Measurements from ENCODE around the gene BTNL8.

BTNL8 gene

DNA sequence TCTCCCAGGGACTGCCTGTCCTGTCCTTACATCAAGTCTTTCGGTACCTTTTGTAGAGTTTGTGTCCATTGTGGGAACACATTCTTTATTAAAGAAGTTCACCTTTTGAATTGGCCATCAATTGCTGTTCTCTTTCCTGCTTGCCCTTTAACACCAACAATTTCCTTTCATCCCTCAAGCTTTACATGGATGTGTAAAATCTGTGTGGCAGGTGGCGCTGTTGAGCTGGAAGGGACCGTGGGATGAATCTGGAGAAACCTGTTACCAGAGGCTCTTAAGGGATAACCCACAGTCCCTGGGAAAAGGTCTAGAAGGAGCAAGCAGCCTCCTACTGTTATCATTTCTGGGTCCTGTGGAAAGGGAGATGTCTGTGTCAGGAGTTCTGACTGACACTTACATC lies 30.0 kb upstream of the BTNL8 start:
- TF ChIP-seq, protein P1, sequence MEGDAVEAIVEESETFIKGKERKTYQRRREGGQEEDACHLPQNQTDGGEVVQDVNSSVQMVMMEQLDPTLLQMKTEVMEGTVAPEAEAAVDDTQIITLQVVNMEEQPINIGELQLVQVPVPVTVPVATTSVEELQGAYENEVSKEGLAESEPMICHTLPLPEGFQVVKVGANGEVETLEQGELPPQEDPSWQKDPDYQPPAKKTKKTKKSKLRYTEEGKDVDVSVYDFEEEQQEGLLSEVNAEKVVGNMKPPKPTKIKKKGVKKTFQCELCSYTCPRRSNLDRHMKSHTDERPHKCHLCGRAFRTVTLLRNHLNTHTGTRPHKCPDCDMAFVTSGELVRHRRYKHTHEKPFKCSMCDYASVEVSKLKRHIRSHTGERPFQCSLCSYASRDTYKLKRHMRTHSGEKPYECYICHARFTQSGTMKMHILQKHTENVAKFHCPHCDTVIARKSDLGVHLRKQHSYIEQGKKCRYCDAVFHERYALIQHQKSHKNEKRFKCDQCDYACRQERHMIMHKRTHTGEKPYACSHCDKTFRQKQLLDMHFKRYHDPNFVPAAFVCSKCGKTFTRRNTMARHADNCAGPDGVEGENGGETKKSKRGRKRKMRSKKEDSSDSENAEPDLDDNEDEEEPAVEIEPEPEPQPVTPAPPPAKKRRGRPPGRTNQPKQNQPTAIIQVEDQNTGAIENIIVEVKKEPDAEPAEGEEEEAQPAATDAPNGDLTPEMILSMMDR (IDR thresholded peaks at IDR 0.05; ENCODE audit: low read depth, low read length, missing control alignments): peak; percentile 75
- no peak overlapping the region for H3K4me3 ChIP-seq (ENCODE audit: low read depth, low read length)
- DNase-seq (ENCODE audit: low read depth): peak; percentile 41

DNA sequence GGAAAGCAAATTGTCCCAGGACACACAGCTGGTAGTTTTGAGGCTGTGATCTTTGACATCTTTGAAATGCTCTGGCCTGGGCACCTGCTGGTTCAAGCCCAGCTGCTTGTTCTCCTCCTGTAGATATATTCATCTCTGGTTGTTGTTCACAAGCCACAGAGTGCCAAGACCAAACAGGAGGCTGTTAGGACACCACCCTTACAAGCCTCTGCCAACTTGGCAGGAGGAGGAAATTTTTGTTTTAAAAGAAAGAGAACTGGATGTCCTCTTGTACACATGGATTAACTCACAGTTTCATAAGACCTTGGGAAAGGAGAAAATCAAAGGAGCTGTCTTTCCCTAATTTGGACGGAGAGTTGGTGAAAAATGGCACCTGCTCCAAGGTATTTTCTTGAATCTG lies 29.4 kb upstream of the BTNL8 start:
- DNase-seq (ENCODE audit: low read depth): no peak
- TF ChIP-seq, protein P1 (IDR thresholded peaks at IDR 0.05; ENCODE audit: low read depth, low read length, missing control alignments): no peak
- H3K4me3 ChIP-seq (ENCODE audit: low read depth, low read length): no peak overlapping the region

DNA sequence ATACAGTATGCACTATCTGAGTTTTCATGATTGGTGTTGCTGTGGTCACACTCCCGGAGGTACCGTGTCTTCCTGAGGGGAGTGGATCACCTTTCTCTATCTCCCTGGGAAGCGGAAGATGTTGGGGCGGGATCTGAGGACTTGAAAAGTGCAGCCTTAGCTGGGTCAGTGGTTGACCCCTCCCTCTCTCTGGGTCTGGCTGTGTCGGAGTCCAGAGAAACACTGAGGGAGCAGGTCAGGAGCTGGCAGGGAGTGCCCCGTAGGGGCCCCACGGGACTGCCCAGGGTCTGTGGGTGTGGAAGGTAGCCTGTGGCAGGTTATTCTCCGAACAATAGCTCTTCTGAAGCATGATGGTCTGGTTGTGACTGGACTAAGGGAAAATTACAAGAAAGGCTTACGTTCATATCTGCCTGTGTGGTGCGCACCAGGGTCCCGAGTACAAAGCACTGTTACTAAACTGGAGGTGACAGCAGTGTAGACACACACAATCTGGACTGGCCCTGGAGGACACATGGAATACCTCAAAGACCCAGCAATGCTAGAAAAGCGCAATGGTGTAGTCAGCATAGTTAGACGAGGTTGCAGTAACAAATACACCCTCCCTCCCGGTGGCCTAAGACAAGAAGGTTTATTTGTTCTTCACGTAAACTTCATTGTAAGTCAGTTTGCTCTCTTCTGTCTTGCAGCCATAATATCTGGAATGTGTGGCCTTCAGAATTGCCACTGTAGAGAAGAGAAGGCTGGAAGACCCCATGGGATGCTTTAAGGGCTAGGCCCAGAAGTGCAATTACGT lies 28.5 kb upstream of the BTNL8 start:
- H3K4me3 ChIP-seq (ENCODE audit: low read depth, low read length): no peak overlapping the region
- TF ChIP-seq, protein P1 (IDR thresholded peaks at IDR 0.05; ENCODE audit: low read depth, low read length, missing control alignments): no peak
- no peak for DNase-seq (ENCODE audit: low read depth)

DNA sequence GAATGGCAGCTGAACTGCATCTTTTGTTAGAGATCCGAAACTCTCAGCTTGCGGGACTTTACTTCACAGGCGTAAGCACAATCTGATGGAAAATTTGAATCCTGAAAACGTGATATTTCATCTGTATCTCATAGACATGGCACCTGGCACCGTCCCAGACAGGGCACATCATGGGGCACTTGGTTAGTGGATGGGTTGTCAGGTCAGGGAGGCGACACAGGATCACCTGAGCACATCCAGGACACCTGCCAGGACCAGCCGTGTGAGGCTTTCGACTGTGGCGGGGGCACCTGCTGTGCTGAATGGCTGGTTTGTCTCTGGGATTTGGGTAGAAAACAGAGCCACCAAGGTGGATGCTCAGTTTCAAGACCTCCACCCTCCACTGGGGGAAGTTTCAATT lies 26.5 kb upstream of the BTNL8 start:
- no peak overlapping the region for H3K4me3 ChIP-seq (ENCODE audit: low read depth, low read length)
- DNase-seq (ENCODE audit: low read depth): no peak
- TF ChIP-seq, protein P1 (IDR thresholded peaks at IDR 0.05; ENCODE audit: low read depth, low read length, missing control alignments): no peak

DNA sequence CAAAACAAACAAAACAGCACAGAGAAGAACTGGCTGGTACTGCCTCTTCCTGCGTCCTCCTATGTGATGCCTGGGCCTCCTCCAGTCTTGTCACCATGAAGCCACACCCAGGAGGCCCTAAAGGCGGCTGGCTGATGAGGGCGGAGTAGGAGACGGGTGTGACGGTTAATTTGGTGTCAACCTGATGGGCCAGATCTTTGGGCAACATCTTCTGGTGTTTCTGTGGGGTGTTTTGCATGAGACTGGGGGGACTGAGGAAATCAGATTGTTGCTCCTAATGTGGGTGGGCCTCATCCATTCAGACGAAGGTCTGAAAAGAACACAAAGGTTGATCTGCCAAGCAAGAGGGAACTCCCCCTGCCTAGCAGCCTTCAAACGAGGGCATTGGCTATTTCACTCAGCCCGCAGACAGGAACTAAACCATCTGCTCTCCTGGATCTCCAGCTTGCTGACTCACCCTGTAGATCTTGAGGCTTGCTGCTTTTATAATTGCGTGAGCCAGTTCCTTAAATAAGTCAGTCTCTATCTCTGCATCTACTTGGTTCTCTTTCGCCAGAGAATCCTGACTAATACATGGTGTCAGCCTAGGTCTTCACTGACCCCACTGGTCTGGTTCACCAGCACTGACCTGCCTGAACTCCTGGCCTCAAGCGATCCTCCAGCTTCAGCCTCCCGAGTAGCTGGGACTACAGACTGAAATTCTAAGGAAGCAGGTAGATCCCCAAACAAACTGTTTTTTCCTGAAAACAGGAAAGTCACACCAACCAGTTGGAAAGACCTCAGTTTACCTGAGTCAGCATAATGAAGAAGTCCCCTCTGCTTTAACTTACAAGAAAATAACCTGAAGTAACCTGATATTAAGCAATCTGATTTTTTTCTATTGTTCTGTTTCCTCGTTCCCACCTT lies 25.1 kb upstream of the BTNL8 start:
- H3K4me3 ChIP-seq (ENCODE audit: low read depth, low read length): no peak overlapping the region; the same call in 1 of the 2 replicates
- TF ChIP-seq, protein P1 (IDR thresholded peaks at IDR 0.05; ENCODE audit: low read depth, low read length, missing control alignments): no peak
- peak; percentile 63 for DNase-seq (ENCODE audit: low read depth)

DNA sequence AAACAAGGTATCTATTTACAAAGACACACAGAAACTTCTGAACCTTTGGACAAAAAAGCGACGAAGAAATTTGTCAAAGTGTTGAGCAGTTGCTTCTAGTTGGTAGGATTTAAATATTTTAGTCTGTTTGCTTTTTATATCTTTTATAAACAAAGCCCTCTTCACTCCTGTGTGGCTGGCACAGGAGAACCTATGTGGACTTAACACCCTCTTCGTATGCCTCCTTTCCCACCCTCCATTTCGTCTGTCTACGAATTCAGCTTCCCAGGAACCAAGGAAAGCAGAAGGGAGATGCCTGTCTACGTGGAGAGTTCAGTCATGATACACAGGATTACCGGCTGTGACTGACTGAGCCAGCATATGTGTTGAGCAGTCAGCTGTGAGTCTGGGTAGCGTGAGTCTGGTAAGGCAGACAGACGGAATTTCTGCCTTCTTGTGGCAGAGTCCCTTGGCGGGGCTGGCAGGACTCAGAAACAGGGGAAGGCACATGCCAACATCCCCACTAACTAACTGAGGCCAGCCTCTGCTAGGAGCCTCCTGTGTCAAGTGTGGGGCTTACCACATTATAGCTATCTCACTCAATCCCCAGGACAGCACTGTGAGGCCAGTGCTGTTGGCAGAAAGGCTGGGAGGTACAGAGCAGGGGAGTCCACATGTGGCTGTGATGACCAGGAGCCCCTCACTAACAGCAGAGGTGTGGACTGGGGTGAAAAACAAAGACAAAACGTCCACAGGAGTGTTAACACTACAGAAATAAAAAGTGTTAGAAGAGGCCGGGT lies 24.0 kb upstream of the BTNL8 start:
- TF ChIP-seq, protein P1 (IDR thresholded peaks at IDR 0.05; ENCODE audit: low read depth, low read length, missing control alignments): no peak
- H3K4me3 ChIP-seq (ENCODE audit: low read depth, low read length): no peak overlapping the region
- DNase-seq (ENCODE audit: low read depth): no peak

Data from GM12864 (cell line).